Measurements from ENCODE around the gene UIMC1.

DNA sequence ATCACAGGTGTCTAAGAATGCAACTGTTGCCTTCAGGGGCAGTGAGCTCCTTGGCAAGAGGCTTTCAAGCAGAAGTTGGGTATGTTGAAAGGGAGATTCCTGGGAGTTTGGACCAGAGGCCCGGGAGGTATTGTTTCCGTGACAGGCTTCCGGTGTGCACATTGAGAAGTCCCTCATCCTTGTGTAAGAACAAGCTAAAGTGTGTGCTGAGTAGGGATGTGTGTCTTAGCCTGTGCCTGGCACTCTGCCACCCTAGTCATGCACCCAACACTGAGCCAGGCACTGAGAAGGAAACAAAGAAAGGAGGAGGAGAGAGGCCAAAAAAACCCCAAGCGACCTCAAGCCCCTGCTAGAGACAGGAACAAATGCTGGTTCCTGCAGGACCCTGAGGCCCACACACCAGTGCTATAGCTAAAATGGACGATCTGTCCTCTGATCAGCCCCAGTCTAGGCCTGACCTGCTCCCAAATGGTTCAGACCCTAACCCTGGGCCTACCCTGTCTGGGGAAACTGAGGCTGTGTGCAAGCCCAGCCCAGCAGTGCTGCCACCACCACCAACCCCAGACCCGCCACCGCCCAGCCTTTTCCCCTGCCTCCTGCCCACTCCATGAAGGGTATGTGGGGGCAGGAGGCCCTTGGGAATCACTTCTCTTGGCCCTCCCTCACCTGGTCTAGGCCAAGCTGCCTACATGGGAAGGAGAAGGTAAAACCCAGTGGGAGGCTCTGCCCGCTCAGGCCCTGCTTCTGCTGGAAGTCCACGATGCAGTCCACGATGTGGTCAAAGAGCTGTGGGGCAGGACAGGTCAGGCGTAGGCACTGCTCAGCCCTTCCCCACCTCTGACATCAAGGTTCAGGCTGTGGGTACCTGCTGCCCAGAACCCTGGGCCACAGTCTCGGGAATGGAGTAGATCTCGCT is 120.0 kb downstream of the UIMC1 start:
- TF ChIP-seq, protein P1, sequence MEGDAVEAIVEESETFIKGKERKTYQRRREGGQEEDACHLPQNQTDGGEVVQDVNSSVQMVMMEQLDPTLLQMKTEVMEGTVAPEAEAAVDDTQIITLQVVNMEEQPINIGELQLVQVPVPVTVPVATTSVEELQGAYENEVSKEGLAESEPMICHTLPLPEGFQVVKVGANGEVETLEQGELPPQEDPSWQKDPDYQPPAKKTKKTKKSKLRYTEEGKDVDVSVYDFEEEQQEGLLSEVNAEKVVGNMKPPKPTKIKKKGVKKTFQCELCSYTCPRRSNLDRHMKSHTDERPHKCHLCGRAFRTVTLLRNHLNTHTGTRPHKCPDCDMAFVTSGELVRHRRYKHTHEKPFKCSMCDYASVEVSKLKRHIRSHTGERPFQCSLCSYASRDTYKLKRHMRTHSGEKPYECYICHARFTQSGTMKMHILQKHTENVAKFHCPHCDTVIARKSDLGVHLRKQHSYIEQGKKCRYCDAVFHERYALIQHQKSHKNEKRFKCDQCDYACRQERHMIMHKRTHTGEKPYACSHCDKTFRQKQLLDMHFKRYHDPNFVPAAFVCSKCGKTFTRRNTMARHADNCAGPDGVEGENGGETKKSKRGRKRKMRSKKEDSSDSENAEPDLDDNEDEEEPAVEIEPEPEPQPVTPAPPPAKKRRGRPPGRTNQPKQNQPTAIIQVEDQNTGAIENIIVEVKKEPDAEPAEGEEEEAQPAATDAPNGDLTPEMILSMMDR (IDR thresholded peaks at IDR 0.05; ENCODE audit: insufficient read depth, low read depth, low read length) = no peak
- TF ChIP-seq EZH2 (IDR thresholded peaks at IDR 0.05; ENCODE audit: insufficient read depth, low read length) = no peak
